NCI-H2107 treated with DMSO at 0.1 percent for 48 hours (cell line): ENCODE data around the gene ANO1.

Source experiments
- DNase-seq: peaks from one replicate; lab custom pipeline; 2025; ENCODE audit not compliant: unreplicated experiment; lab: John Stamatoyannopoulos, UW

The ANO1 gene

GRCh38 chr11:70050243-70050642 lies 27.9 kb upstream of the ANO1 start:
- no peak for DNase-seq

DNA sequence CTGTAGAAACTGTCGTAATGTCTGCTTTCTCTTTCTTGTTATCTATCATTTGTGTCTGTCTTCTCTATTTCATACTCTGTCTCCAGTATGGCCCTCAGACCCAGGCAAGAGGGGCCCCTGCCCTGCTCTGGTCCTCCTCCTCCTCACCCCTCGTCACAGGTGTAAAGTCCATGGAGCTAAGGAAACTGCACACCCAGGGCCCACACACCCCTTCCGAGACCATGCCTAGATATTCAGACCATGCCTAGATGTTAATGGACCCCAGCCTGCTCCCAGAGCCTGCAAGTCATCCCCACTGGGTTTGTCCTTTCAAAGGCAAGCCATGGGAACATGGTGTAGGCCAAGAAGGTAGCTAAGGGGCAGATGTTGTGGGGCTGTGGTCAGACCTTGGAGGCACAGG lies 24.1 kb upstream of the ANO1 start:
- no peak for DNase-seq

GRCh38 chr11:70055444-70055843 lies 22.7 kb upstream of the ANO1 start:
- DNase-seq = no peak

GRCh38 chr11:70057080-70057479 lies 21.0 kb upstream of the ANO1 start:
- no peak for DNase-seq

DNA sequence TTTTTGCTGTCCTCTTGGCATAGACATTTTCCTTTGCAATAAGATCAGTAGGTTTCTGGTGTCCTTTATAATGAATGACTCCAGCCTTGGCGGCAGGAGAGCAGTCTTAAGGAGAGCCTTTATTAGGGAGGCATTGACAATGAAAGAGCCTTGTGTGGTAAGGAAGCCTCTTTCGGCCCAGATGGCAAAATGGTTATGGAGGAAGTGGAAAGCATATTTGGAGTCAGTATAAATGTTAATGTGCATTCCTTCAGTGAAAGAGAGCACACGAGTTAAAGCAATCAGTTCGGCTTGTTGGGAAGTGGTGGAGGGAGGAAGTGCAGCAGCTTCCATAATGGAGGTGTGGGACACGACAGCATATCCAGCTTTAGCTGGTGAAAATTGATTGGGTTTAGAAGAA lies 18.1 kb upstream of the ANO1 start:
- DNase-seq = no peak

GRCh38 chr11:70060611-70061293 lies 17.4 kb upstream of the ANO1 start:
- no peak for DNase-seq

- DNase-seq = no peak
Observed at GRCh38 chr11:70061734-70062133, 16.4 kb upstream of the ANO1 start.

DNA sequence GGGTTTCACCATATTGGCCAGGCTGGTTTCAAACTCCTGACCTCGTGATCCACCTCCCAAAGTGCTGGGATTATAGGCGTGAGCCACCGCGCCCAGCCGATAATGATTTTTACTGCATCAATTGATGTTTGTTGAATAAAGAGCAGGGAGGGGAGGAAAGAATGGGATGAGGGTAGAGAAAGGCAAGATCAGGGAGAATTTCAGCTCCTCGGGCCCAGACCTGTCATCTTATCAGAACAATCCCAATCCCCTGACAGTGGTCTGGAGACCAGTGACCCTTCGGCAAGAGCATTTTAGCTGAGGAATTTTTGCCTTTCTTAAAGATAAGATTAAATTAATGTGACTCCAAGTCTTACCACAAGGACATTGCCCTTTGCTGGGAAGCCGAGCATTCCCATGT lies 15.0 kb upstream of the ANO1 start:
- no peak for DNase-seq

DNA sequence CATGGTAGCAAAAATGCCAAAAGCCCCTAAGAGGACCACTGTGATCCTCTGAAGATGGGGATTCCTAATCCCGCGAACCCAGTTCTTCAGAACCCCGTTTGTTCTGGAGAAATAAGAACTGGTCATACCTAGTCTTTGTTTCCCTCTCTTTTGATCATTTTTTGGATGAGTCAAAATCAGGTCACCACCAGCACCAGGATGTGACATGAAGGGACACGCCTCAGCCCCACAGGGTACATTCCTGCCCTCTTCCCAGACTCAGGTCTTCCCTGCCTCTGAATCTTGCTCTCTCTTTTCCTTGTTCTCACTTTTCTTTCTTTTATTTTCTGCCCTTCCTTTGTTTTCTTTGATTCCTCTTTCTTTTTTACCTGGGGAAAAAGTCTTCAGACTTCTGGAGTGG lies 14.6 kb upstream of the ANO1 start:
- no peak for DNase-seq

DNA sequence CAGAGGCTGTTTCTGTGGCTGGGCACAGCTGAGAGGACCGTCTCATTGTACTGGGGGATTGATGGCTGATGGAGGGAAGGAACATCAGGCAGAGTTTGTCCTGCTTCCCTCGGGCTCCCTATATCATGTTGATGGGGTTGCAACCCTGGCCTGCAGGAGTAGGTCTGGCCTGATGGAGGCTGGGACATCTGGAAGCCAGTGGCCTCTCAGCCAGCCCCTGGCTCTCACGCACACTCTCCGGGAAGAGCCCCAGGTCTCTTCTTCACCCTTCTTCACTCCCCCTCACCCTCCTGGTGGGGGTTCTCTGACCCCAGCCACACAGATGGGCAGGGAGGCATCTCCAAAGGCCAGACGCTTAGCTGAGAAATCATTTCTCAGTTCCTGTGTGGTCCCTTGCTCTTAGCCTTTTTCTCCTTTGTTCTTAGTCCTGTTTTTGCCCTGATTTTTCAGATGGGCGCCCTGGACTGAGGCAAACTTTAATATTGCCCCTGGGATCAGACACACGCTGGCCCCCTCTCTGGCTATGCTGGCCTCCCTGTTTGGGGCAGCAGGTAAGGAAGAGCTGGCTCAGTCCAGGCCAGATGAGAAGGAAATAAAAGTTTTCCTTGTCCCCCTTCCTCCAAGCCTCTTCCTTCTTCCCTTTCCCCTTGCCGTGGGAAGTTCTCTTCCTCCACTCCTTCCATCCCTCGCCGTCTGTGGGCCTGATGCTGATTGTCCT lies 13.9 kb upstream of the ANO1 start:
- DNase-seq = no peak

DNA sequence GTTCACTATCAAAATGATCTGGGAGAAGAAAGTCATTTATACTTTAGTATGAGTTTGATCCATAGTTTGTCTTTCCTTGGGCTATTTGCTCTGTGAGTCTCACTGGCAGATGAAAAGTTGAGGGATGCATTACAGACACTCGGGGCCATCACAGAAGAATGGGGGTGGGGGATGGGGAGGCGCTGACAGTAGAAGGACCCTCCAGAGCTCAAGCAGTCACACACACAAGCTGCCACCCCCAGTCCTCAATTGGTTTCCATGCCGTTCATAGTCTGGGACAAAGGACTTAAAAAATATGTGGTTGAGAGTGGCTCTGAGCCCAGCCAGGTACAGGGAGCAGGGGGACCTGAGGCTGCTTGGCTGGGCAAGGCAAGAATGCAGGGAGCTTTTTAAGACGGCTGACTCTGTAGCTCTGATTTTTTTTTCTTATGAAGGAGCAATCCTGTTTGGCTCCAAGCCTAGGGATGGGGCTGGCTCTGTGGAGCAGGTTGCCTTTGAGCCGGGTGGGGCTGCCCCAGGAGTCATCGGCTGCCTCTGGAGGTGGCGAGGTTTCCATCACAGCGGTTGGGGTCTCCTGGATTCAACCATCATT lies 13.3 kb upstream of the ANO1 start:
- no peak for DNase-seq

- no peak for DNase-seq
Observed at GRCh38 chr11:70065318-70066135, 12.6 kb upstream of the ANO1 start.

GRCh38 chr11:70066136-70066520 lies 12.0 kb upstream of the ANO1 start:
- no peak for DNase-seq

DNA sequence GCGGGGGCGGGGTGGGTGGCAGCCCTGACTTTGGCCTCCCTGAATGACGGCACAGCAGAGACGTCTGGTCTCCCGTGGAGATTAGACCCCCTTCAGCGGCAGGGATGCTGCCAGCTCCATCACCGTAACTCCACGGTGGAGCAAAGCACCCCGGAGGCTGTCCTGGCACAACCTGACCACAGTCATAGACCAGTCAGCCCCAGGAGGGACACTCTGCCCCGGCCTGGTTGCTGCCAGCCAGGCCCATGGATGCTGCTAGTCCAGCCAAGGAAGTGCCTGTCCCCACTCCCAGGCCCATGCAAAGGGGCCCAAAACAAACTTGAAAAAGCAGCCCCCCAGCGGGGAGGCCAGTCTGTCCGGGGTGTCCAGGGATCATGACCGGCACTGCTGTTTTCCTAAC lies 11.5 kb upstream of the ANO1 start:
- DNase-seq = no peak

GRCh38 chr11:70067036-70067435 lies 11.1 kb upstream of the ANO1 start:
- no peak for DNase-seq

DNA sequence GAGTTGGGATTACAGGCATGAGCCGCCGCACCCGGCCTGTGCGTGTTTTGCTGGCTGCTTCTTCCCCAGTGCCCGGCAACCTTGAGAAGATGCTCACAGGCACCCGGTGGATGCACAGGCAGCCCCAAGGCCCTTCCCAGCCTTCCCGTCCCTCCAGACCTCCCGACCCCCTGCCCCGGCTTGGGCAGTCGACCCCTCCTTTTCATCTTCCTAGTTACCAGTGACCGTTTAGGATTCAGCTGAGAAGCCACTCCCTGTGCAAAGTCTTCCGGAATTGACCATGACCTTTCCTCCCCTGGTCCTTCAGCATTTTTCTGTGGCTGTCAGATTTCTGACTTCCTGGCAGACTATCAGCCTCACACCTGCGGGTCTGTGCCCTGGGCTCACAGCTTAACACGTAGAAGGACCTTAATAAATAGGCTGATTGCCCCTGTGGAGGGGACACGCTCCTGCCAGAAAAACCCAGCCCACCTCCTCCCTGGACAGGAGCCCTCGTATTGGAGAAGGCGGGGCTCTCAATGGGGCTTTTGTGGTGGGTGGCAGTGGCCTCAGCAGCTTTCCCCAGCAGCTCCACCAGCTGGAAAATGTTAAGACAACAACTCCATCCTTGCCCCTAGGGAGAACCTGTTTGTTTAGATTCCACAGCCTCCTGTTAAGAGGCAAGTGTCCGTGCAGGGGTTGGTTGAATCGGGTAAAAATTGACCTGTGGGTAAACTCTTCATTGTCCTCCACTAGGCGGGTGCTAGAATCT lies 10.4 kb upstream of the ANO1 start:
- peak; percentile 44 for DNase-seq

- no peak for DNase-seq
Observed at GRCh38 chr11:70068345-70068744, 9.8 kb upstream of the ANO1 start.

DNA sequence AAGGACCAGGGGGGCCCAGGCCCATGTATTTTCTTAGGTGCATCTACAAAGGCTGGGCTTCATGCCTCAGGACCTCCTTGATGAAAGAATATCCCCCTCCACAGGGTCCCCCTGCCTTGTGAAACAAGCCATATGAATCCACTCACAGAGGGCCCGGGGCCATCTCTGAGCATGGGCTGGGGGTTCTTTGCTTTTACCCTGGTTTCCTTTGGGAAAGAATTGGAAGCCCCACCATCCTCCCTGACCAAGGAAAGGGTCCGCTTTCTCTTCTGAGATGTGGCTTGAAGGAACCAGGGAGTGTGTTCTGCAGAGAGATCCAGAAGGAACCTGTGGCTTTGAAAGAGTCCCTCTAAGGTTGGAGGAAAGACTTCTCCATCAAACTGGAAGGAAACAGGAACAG lies 9.2 kb upstream of the ANO1 start:
- no peak for DNase-seq

GRCh38 chr11:70070706-70071105 lies 7.4 kb upstream of the ANO1 start:
- DNase-seq = no peak

GRCh38 chr11:70071996-70072395 lies 6.1 kb upstream of the ANO1 start:
- no peak for DNase-seq

DNA sequence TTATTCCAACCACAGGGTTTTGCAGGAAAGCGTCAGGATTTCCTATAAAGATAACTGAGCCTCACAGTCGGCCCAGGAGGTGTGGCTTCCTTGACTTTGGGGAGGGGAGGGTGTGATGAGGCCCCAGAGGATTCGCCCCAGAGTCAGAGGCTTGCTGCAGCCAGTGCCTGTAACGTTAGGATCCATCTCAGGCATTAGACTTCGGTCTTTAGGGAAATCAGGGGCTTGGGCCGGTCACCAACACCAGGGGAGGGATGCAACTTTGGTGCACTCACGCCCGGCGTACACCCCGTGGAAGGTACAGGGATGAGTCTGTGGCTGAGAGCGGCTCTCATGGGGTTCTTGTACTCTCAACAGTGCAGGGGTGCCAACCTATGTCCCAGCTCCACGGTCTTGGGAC lies 5.7 kb upstream of the ANO1 start:
- DNase-seq = no peak
